BE2C (cell line): ENCODE measurements around the gene POU6F2.

Source experiments
- DNase-seq: peaks from one replicate; pipeline ENCODE4 v3.0.0-alpha.2; 2020
- H3K27me3 ChIP-seq: fragments of 250-450 bp; sonication (Bioruptor Pico); 2 replicates; pipeline ENCODE4 v1.5.1; 2020; ENCODE audit warnings: mild to moderate bottlenecking
- H3K36me3 ChIP-seq: fragments of 250-450 bp; sonication (Bioruptor Pico); 2 replicates; pipeline ENCODE4 v1.5.1; 2020; ENCODE audit warnings: mild to moderate bottlenecking
- H3K4me1 ChIP-seq: fragments of 250-450 bp; sonication (Bioruptor Pico); 2 replicates; pipeline ENCODE4 v1.5.1; 2020
- H3K4me3 ChIP-seq: 2 replicates; pipeline ENCODE4 v1.5.1; 2011; ENCODE audit warnings: low read depth, low read length
- H3K9me3 ChIP-seq: fragments of 250-450 bp; sonication (Bioruptor Pico); 2 replicates; pipeline ENCODE4 v1.5.1; 2020
- CTCF ChIP-seq: IDR thresholded peaks from 2 replicates; pipeline ENCODE4 v1.5.1; 2012; ENCODE audit warnings: mild to moderate bottlenecking, low read depth, low read length

POU6F2 gene

DNA sequence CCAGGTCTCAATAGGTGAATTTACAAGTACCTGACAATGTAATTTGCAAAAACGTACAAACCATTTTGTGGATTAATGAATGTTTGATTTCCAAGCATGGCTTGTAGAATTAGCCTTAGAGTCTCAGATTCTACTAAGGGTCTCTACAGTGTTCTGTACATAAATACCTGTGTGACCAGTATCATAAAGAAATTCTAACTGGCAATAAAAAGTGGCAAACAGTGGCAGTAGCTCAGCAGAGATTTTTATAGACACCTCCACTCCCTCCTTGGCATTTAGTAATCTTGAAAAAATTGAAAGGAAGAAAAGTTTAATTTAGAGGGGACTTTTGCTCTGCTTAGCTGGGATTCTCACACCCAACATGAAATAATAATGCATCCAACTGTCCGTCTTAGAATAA is 220.8 kb downstream of the POU6F2 start:
- Histone ChIP-seq H3K36me3 (no peaks in the 10 kb centered on the region), H3K4me3 (no peak overlapping the region), H3K27me3 (no peaks in the 10 kb centered on the region; the same call in 1 of the 2 replicates), H3K9me3 (no peaks in the 10 kb centered on the region), H3K4me1 (no peaks in the 10 kb centered on the region)
- no peak for TF ChIP-seq CTCF
- DNase-seq: no peak

- no peak for TF ChIP-seq CTCF
- H3K27me3 ChIP-seq: no peaks in the 10 kb centered on the region; the same call in 1 of the 2 replicates
- H3K4me1 ChIP-seq: no peaks in the 10 kb centered on the region
Observed at GRCh38 chr7:39199006-39199405, 221.3 kb downstream of the POU6F2 start.

DNA sequence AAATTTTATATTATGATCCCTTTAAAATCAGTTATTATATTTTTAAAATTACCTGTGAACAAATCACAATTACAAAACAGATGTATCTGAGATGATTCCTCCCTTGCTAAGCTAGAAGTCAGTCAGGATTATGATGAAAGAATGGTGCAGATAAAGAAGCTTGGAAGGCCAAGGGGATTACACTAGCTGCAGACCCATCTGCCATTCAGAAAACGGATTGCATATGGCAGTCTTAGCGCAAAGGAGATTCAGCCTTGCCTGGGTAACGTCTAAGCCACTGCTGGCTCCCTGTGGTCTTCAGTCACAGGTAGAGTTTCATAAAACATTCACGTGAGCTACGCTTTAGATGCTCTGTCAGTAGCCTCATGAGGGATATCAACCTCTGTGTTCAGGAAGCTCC is 222.2 kb downstream of the POU6F2 start:
- no peak for TF ChIP-seq CTCF
- Histone ChIP-seq H3K36me3 (no peaks in the 10 kb centered on the region), H3K9me3 (no peaks in the 10 kb centered on the region)

More at GRCh38 chr7:39199006-39199405, 221.3 kb downstream of the POU6F2 start:
- Histone ChIP-seq H3K9me3 (no peaks in the 10 kb centered on the region), H3K36me3 (no peaks in the 10 kb centered on the region), H3K4me3 (no peak overlapping the region)
- no peak for DNase-seq

GRCh38 chr7:39202041-39202440 is 224.3 kb downstream of the POU6F2 start:
- DNase-seq: no peak
- no peaks in the 10 kb centered on the region for H3K36me3 ChIP-seq
- no peaks in the 10 kb centered on the region; the same call in 1 of the 2 replicates for H3K27me3 ChIP-seq
- H3K4me1 ChIP-seq: no peaks in the 10 kb centered on the region
- no peaks in the 10 kb centered on the region for H3K9me3 ChIP-seq
- H3K4me3 ChIP-seq: no peak overlapping the region
- no peak for TF ChIP-seq CTCF

More for the DNA sequence above, 222.2 kb downstream of the POU6F2 start:
- no peaks in the 10 kb centered on the region; the same call in 1 of the 2 replicates for H3K27me3 ChIP-seq
- no peak overlapping the region for H3K4me3 ChIP-seq
- H3K4me1 ChIP-seq: no peaks in the 10 kb centered on the region
- no peak for DNase-seq

DNA sequence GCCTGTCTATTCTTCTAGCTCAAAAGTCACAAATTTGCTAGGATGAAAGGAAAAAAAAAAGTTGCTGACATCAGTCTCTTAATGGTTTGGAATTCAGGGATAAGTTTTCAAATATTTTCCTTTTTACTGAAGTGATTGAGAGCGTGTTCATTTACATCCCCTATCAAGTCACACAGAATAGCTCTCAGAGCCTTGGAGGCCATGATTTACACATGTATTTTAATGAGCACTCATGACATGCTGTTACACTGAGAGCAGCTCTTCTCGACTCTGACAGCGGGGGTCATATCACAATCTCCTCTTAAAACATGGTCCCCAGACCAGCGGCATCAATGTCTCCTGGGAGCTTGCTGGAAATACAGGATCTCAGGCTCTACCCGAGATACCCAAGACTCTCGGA is 232.7 kb downstream of the POU6F2 start:
- no peak for DNase-seq
- H3K9me3 ChIP-seq: no peaks in the 10 kb centered on the region
- no peak for TF ChIP-seq CTCF
- no peak overlapping the region for H3K4me3 ChIP-seq
- peaks cover 3% of the 10 kb centered on the region; the same call in 1 of the 2 replicates for H3K27me3 ChIP-seq
- H3K36me3 ChIP-seq: no peaks in the 10 kb centered on the region
- no peaks in the 10 kb centered on the region for H3K4me1 ChIP-seq

DNA sequence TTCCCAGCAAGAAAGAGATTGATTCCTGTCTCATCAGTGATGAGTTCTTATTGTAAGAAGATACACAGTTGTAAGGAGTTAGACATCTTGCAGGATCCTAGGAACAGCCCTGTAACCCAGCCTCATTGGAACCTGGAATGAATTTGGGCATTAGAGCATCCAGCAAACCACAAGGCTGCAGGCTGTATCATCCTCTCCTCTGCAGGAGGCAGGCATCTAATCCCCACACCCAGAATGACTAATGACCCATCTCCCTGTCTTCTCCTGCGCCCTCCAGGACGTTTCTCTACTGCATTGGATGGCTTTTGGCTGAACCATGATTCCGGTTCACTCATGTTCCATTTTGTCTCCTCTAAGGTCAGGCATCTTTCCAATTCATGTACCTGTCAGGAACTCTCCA is 233.9 kb downstream of the POU6F2 start:
- no peak for DNase-seq
- no peaks in the 10 kb centered on the region for H3K9me3 ChIP-seq
- H3K27me3 ChIP-seq: peaks cover 3% of the 10 kb centered on the region; the same call in 1 of the 2 replicates
- no peak for TF ChIP-seq CTCF
- no peak overlapping the region for H3K4me3 ChIP-seq
- no peaks in the 10 kb centered on the region for H3K36me3 ChIP-seq
- no peaks in the 10 kb centered on the region for H3K4me1 ChIP-seq
